ENCODE results near the gene B4GALNT4. TPM values are rescaled to one million over a fixed set of nuclear protein-coding genes. Genes with fewer than 3 reads are reported as not detected.

The B4GALNT4 gene
- total and polyA plus RNA-seq, 2 of the 8 experiments (the other 6 are each of a cell fraction or from before 2014, with no cell fraction given), result 40.9 to 76.3 TPM

GRCh38 chr11:363948-364761 lies 5.1 kb upstream of the B4GALNT4 start (continued):
- TF ChIP-seq FOSL1 (IDR thresholded peaks at IDR 0.05; ENCODE audit: insufficient read depth, low read depth, low read length) (no peak), PHF8 (conservative IDR thresholded peaks at IDR 0.05; ENCODE audit: low read depth, low read length) (no peak), CREB1 (IDR thresholded peaks at IDR 0.05) (peak; percentile 37; the same call in 1 of the 2 replicates), SUZ12 (IDR thresholded peaks at IDR 0.05; ENCODE audit: low read length) (no peak), KDM1A (IDR thresholded peaks at IDR 0.05; ENCODE audit: borderline replicate concordance, low read length) (no peak), HDAC6 (IDR thresholded peaks at IDR 0.05; ENCODE audit: low read depth, low read length) (no peak), RAD21 (IDR thresholded peaks at IDR 0.05 in 1 of 2, conservative IDR thresholded peaks at IDR 0.05 in 1 of 2; ENCODE audit: low read depth in 2 of 2, low read length in 2 of 2) (peak; percentile 57 to 70)

Data from H1 (cell line).